Mucosa of descending colon (tissue), 3 donors: ENCODE measurements around the gene CCDC60. TPM values are rescaled to one million over a fixed set of nuclear protein-coding genes. Genes with fewer than 3 reads are reported as not detected.

ENCODE experiments used
- ATAC-seq: fragments of 200-7000 bp; cut with Tn5 transposase; one replicate; pipeline ENCODE4 v1.9.1; 2020; ENCODE audit warnings: mild to moderate bottlenecking, moderate library complexity
- DNase-seq, 3 donors: peaks; one replicate each; pipeline ENCODE4 v3.0.0-alpha.2; 2020
- H3K36me3 ChIP-seq: fragments of 200-600 bp; one replicate; pipeline ENCODE4 v1.8.0; 2021; ENCODE audit warnings: low read depth, mild to moderate bottlenecking
- H3K4me1 ChIP-seq: fragments of 200-600 bp; one replicate; pipeline ENCODE4 v1.8.0; 2021; ENCODE audit warnings: low read depth, mild to moderate bottlenecking
- H3K4me3 ChIP-seq: fragments of 200-600 bp; one replicate; pipeline ENCODE4 v1.8.0; 2021; ENCODE audit warnings: mild to moderate bottlenecking
- H3K9me3 ChIP-seq: fragments of 200-600 bp; one replicate; pipeline ENCODE4 v1.8.0; 2021; ENCODE audit warnings: mild to moderate bottlenecking
- intact Hi-C, 2 donors: fragments of 100-400 bp; cut with DNase I in 1 of 2; cut with micrococcal nuclease in 1 of 2; formaldehyde crosslinking; loops; one replicate each; pipeline versions ENCODE4 v1.11.0 to v1.11.1; 2022; cut with DNase I, micrococcal nuclease
- total RNA-seq, 3 donors: library from RNA; stranded (reverse); fragmentation: NEBNext Ultra II Directional in 2 of 3; extraction: Animal tissue kit (Norgen Biotek cat#: 25700) in 2 of 3; gene quantifications; one replicate each; pipeline versions ENCODE4 v1.2.1 to v1.2.4, GENCODE V29; 2021 to 2023
- TF ChIP-seq, protein P1 (sequence below): fragments of 200-600 bp; IDR thresholded peaks from one replicate; pipeline ENCODE4 v1.8.0; 2022; ENCODE audit warnings: antibody characterized with exemption, mild to moderate bottlenecking
- donor health status: DM: no; HTN: no; CAD: no; lungs with moderate emphysema.
- donor health status: DM: no; HTN: no; CAD: no.
- donor health status: DM: no; HTN: yes; CAD: no.

CCDC60 gene
- total RNA-seq, 3 donors from 2014 or later = 2.2 to 3.5 (median 2.9) TPM

DNA sequence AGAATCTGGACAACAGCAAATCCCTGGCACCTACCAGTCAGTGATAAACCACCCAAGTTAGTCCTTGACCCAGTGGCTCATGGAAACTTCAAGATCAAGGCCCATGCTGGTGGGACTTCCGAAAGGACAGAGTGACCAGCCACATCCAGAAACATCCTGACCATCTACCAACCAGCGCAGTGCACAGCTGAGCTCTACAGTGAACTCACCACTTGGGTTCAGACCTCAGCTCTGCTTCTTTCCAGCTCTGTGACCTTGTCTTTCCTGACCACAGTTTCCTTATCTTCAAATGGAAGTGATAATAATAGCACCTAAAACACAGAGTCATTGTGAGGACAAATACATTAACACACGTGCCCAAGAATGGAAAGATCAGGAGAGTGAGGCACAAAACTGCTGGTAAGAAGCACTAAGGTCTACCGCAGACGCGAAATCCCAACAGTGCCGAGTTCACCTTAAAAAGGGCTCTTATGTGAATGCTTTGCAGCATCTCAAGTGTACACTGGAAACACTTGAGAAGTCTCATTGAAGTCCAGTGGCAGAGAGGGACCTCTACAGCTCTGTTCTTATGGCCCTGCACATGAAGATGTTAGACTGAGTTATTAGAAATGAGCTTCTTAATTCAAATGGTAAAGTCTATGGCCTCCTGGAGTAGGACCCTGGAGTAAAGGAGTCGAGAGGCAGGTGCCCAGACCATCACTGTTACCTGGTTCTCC lies 128.8 kb downstream of the CCDC60 start:
- intact Hi-C loops = no loop called here
- H3K9me3 ChIP-seq = peaks cover 5% of the 10 kb centered on the region
- TF ChIP-seq, protein P1, sequence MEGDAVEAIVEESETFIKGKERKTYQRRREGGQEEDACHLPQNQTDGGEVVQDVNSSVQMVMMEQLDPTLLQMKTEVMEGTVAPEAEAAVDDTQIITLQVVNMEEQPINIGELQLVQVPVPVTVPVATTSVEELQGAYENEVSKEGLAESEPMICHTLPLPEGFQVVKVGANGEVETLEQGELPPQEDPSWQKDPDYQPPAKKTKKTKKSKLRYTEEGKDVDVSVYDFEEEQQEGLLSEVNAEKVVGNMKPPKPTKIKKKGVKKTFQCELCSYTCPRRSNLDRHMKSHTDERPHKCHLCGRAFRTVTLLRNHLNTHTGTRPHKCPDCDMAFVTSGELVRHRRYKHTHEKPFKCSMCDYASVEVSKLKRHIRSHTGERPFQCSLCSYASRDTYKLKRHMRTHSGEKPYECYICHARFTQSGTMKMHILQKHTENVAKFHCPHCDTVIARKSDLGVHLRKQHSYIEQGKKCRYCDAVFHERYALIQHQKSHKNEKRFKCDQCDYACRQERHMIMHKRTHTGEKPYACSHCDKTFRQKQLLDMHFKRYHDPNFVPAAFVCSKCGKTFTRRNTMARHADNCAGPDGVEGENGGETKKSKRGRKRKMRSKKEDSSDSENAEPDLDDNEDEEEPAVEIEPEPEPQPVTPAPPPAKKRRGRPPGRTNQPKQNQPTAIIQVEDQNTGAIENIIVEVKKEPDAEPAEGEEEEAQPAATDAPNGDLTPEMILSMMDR = no peak
- no peaks in the 10 kb centered on the region for H3K4me1 ChIP-seq
- ATAC-seq (no peak), DNase-seq (no peak)
- no peak overlapping the region for H3K4me3 ChIP-seq
- no peaks in the 10 kb centered on the region for H3K36me3 ChIP-seq

DNA sequence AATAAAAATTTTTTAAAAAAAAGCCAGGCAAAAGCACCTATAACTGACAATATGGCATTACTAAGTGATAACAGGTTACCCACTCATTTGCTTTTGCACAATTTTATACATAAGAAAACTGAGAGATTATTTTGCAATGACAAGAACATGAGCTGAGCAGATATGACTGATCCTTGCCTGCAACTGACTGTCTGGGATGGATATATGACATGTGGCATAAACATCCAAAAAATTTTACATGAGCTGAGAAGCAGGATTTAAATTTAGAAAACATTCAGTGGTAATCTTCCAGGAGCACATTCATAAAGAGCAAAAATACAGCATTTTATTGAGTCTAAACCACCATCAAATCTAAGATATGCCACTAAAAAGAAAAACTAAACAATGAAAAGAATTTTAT lies 133.8 kb downstream of the CCDC60 start:
- intact Hi-C loops = no loop called here
- TF ChIP-seq, protein P1 = no peak
- H3K4me3 ChIP-seq = no peak overlapping the region
- no peak for ATAC-seq
- DNase-seq = no peak
- H3K36me3 ChIP-seq = no peaks in the 10 kb centered on the region
- no peaks in the 10 kb centered on the region for H3K9me3 ChIP-seq
- no peaks in the 10 kb centered on the region for H3K4me1 ChIP-seq

DNA sequence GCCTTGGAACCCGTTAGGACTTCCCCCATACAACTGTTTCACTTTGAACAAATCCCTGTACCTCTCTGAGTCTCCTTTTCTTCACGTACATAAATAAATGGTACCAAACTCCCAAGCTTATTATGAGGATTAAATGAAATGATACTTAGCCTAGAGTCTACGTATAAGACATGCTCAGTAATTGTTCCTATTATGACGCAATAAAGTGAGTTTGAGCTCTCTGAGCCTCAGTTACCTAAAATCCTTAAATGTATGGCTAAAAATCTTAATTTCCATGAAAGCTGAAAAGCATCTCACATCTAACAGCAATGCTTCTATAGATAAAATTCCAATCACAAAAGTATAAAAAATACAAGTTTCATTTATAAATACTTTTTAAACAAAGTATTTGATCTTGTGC lies 141.1 kb downstream of the CCDC60 start:
- TF ChIP-seq, protein P1 = no peak
- Histone ChIP-seq H3K9me3 (no peaks in the 10 kb centered on the region), H3K4me3 (no peak overlapping the region), H3K4me1 (no peaks in the 10 kb centered on the region), H3K36me3 (no peaks in the 10 kb centered on the region)
- no peak for DNase-seq
- no peak for ATAC-seq
- intact Hi-C loops = no loop called here

DNA sequence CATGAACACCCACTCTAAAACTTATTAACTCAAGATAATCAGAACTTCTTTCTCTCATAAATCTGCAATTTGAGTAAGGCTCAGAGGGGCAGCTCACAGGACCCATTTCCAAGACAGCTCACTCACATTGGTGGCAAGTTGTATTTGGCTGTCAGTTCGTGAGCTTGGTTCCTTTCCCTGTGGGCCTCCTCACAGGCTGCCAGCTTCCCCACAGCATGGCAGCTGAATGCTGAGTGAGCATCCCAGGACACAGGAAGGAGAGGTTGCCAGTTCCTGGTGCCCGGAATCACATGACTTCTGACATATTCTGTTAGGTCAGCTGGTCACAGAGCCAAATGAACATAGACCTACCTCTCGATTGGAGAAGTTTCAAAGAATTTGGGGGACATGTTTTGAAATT lies 142.4 kb downstream of the CCDC60 start:
- intact Hi-C loops = no loop called here
- TF ChIP-seq, protein P1 = no peak
- Histone ChIP-seq H3K36me3 (no peaks in the 10 kb centered on the region), H3K4me1 (no peaks in the 10 kb centered on the region), H3K9me3 (no peaks in the 10 kb centered on the region), H3K4me3 (no peak overlapping the region)
- no peak for ATAC-seq
- no peak for DNase-seq

DNA sequence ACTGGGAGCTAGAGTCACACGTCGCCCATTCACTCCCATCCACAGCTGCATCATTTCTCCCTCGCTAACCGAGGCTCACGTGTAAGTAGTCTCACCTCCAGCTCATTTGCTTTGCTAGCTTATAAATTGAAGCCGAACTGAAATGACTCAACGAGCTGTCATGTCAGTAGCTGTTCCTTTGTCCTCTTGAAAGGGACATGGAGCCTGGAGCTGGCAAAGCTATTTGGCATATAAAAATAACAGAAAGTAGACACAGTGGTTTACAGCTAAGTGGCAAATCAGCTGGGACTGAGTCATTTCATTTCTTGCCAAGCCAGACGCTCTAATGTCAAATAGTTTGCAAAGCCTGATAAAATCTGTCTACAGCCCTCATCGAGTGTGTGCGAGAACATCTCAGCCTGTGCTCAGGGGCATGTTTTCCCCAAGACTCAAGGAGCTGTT lies 144.6 kb downstream of the CCDC60 start:
- intact Hi-C loops = no loop called here
- ATAC-seq (no peak), DNase-seq (no peak)
- Histone ChIP-seq H3K4me3 (no peak overlapping the region), H3K36me3 (no peaks in the 10 kb centered on the region), H3K9me3 (no peaks in the 10 kb centered on the region), H3K4me1 (no peaks in the 10 kb centered on the region)
- TF ChIP-seq, protein P1 = no peak
